GM06990 (cell line): ENCODE data around the gene SMIM34.
"Not testable (repeated sequence)": the region's sequence is repeated elsewhere in the genome, so short reads cannot be mapped to it uniquely, and the experiment has no call there.

ENCODE experiments used
- DNase-seq: peaks from one replicate; pipeline ENCODE4 v3.0.0-alpha.2; 2011; ENCODE audit not compliant: insufficient read length; ENCODE audit errors: extremely low read depth
- H3K27me3 ChIP-seq: replicated peaks from 2 replicates; pipeline ENCODE4 v1.6.0; 2011; ENCODE audit warnings: low read length; ENCODE audit not compliant: control insufficient read depth, insufficient read depth
- H3K36me3 ChIP-seq: 2 replicates; pipeline ENCODE4 v1.5.1; 2011; ENCODE audit warnings: low read length; ENCODE audit not compliant: control insufficient read depth, insufficient read depth
- H3K4me3 ChIP-seq: replicated peaks from 2 replicates; pipeline ENCODE4 v1.5.1; 2011; ENCODE audit warnings: low read depth, mild to moderate bottlenecking, control low read depth, low read length
- CTCF ChIP-seq: IDR thresholded peaks from 2 replicates; pipeline ENCODE4 v1.5.1; 2011; ENCODE audit warnings: low read length, control low read depth, mild to moderate bottlenecking, inconsistent platforms; ENCODE audit not compliant: insufficient read depth, poor library complexity, severe bottlenecking

SMIM34 gene

DNA sequence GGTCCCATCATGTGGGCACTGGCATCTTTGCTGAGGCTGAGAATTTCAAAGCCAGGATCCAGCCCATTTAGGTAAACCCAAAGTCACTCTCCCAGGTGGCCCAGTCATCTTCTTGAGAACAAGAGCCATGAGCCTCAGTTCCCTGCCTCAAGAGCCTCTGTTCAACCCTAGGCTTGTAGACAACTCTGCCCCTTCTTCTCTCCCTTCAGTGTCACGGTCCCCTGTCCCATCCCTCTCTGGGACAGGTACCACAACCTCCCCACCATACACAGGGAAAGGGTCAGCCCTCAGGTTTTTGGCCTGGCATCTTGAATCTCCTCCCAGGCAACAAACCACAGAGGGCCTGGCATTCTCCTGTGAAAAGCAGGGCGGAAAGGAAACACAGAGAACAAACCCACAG lies 18.1 kb downstream of the SMIM34 start:
- not testable (repeated sequence) for H3K36me3 ChIP-seq, H3K4me3 ChIP-seq, H3K27me3 ChIP-seq, DNase-seq

GRCh38 chr21:34404742-34405141 lies 19.0 kb downstream of the SMIM34 start:
- H3K27me3 ChIP-seq, H3K4me3 ChIP-seq, DNase-seq, H3K36me3 ChIP-seq: not testable (repeated sequence)

DNA sequence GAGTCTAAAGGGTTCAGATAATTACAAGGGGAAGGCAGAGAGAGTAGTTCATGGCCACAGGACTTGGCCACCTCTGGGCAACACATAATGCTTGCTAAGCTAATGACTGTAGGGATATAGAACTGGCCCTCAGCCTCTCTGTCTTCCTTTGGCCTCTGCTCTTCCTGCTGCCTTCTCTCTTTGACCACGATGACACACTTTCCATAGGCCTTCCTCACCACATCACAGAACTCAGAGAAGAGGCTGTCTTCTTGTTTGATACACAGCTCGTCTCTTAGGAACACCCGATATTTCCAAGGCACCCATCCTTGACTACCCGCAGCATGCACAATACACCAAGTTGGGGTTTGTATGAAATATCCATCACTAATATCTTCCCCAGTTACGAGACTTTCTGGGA lies 23.2 kb downstream of the SMIM34 start:
- DNase-seq, H3K4me3 ChIP-seq, H3K27me3 ChIP-seq: not testable (repeated sequence)

GRCh38 chr21:34383724-34384415 lies 39.9 kb downstream of the SMIM34 start:
- DNase-seq, H3K36me3 ChIP-seq, H3K4me3 ChIP-seq: not testable (repeated sequence)

More for the DNA sequence above, 23.2 kb downstream of the SMIM34 start:
- not testable (repeated sequence) for H3K36me3 ChIP-seq

GRCh38 chr21:34383138-34383537 lies 40.6 kb downstream of the SMIM34 start:
- not testable (repeated sequence) for DNase-seq, H3K27me3 ChIP-seq, H3K36me3 ChIP-seq, H3K4me3 ChIP-seq

More at GRCh38 chr21:34383724-34384415, 39.9 kb downstream of the SMIM34 start:
- not testable (repeated sequence) for H3K27me3 ChIP-seq

GRCh38 chr21:34375619-34375972 lies 48.2 kb downstream of the SMIM34 start:
- H3K4me3 ChIP-seq, H3K27me3 ChIP-seq, H3K36me3 ChIP-seq, DNase-seq: not testable (repeated sequence)

DNA sequence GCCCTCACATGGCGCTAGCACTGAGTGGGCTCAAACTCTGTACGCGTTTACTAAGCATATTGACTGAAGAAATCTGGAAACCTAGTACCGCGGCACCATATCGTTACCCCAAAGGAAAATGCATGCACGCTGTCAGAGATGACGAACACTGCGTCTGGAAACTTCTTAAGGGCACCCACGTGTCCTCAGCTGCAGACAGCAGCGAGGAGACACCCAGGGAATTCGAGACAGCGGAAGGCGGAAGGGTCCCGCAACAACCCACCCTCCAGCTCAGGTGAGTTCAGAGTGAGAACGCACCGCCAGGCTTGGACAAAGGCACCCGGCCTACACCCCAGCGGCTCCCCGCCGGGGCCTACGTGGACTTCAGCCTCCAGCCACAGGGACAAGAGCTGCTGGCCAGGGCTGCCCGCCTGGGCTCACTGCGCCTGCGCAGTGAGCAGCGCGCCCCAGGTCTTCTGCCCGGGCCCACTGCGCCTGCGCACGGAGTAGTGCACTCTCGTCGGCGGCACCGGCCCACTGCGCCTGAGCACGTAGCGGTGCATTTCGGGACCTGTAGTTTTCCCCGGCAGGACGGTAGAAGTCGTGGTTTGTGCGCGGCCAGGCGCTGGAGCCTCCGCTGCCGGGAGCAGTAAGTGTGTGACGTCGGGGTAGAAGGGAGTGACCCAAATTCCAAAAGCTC lies 48.7 kb downstream of the SMIM34 start, which contains the start of gene SMIM11:
SMIM11 (plus strand) TSS at position 568 of the 679 bp plus-strand sequence. CDS start 3,998 bp downstream, outside the sequence.
- DNase-seq, H3K36me3 ChIP-seq, H3K4me3 ChIP-seq, H3K27me3 ChIP-seq: not testable (repeated sequence)

DNA sequence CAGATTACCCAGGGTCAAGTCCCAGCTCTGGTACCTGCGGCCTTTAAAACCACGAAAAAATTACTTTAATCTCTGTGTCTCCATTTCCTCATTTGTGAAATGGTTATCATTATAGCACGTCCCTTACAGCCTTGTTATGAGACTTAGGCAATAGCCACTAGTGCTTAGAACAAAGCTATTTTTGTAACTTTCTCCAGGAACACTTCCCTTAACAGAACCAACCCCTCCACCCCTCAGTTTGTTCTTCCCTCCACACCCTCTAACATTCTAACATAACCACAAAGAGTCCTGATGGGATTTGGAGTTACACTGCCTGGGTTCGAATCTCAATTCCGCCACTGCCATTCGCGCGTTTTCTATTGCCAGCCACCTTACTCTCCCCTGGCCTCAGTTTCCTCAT lies 49.3 kb downstream of the SMIM34 start:
- not testable (repeated sequence) for H3K36me3 ChIP-seq, DNase-seq, H3K4me3 ChIP-seq, H3K27me3 ChIP-seq

DNA sequence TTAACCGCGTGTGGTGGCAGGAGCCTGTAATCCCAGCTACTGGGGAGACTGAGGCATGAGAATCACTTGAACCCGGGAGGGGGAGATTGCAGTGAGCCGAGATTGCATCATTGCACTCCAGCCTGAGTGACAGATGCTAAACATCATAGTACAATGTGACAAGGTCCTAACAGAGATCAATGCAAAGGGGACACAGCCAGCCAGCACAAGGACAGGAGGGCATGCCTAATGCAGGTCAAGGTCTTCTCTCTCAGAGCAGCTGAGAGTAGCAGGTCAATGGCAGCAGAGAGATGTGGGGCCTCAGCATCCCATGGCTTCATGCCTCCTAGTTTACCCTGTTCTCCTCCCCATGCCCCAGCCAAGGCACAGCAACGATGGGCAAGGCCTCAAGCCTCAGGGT lies 51.4 kb downstream of the SMIM34 start:
- no peak for DNase-seq
- Histone ChIP-seq H3K4me3 (no peak overlapping the region), H3K27me3 (no peaks in the 10 kb centered on the region), H3K36me3 (no peaks in the 10 kb centered on the region)
- no peak for TF ChIP-seq CTCF

GRCh38 chr21:34369741-34370140 lies 54.0 kb downstream of the SMIM34 start:
- TF ChIP-seq CTCF: no peak
- no peaks in the 10 kb centered on the region for H3K27me3 ChIP-seq
- H3K36me3 ChIP-seq: no peaks in the 10 kb centered on the region
- no peak for DNase-seq
- H3K4me3 ChIP-seq: no peak overlapping the region
